Natural killer cell (primary cell): ENCODE data around the gene SHANK3. TPM values are rescaled to one million over a fixed set of nuclear protein-coding genes. Genes with fewer than 3 reads are reported as not detected.
"Not testable (repeated sequence)": the region's sequence is repeated elsewhere in the genome, so short reads cannot be mapped to it uniquely, and the experiment has no call there.

Source experiments
- ATAC-seq, 3 donors: fragments of 150-1000 bp in 2 of 3; fragments of 200-7000 bp in 1 of 3; cut with Tn5 transposase; 1 replicate in 1 of 3; 2 replicates in 2 of 3; pipeline ENCODE4 v1.10.0; 2021; ENCODE audit warnings: mild to moderate bottlenecking in 2 of 3, moderate library complexity in 2 of 3
- DNase-seq, 2 donors: peaks; one replicate each; pipeline versions ENCODE4 v3.0.0 to v3.0.0-alpha.2; 2013 to 2021; ENCODE audit warnings: mixed read lengths in 1 of 2
- H3K27ac ChIP-seq: one replicate; pipeline ENCODE4 v1.5.1; 2013; ENCODE audit warnings: mild to moderate bottlenecking, low read length
- H3K27me3 ChIP-seq: one replicate; pipeline ENCODE4 v1.6.1; 2013; ENCODE audit warnings: low read length; ENCODE audit not compliant: control insufficient read depth, insufficient read depth
- H3K36me3 ChIP-seq: one replicate; pipeline ENCODE4 v1.6.1; 2013; ENCODE audit warnings: low read length; ENCODE audit not compliant: control insufficient read depth, insufficient read depth
- H3K4me1 ChIP-seq: one replicate; pipeline ENCODE4 v1.6.1; 2013; ENCODE audit warnings: low read length; ENCODE audit not compliant: control insufficient read depth, insufficient read depth
- H3K4me3 ChIP-seq: one replicate; pipeline ENCODE4 v1.5.1; 2013; ENCODE audit warnings: low read length
- H3K9me3 ChIP-seq: one replicate; pipeline ENCODE4 v1.6.1; 2013; ENCODE audit warnings: low read length; ENCODE audit not compliant: control insufficient read depth, insufficient read depth
- H3K27ac Mint-ChIP-seq, 2 donors: one replicate each; pipeline ENCODE4 v1.8.0; 2022; ENCODE audit warnings: mild to moderate bottlenecking in 2 of 2, mixed read lengths in 2 of 2, moderate library complexity in 1 of 2
- H3K27me3 Mint-ChIP-seq, 2 donors: one replicate each; pipeline ENCODE4 v1.8.0; 2022; ENCODE audit warnings: low read depth in 2 of 2, mixed read lengths in 2 of 2
- H3K36me3 Mint-ChIP-seq: one replicate; pipeline ENCODE4 v1.8.0; 2022; ENCODE audit warnings: mixed read lengths
- H3K4me1 Mint-ChIP-seq, 2 donors: one replicate each; pipeline ENCODE4 v1.8.0; 2022; ENCODE audit warnings: mixed read lengths in 2 of 2
- H3K4me3 Mint-ChIP-seq: one replicate; pipeline ENCODE4 v1.8.0; 2022; ENCODE audit warnings: mild to moderate bottlenecking, moderate library complexity, mixed read lengths
- H3K9me3 Mint-ChIP-seq, 2 donors: one replicate each; pipeline ENCODE4 v1.8.0; 2022; ENCODE audit warnings: mixed read lengths in 2 of 2
- WGBS: methylation state at CpG from one replicate; pipeline ENCODE4 v1.1.7; 2013; ENCODE audit warnings: missing lambda C conversion rate; ENCODE audit not compliant: insufficient coverage; 5-methylcytosine and 5-hydroxymethylcytosine counted together
- intact Hi-C: fragments of 100-400 bp; cut with micrococcal nuclease; formaldehyde crosslinking; loops from one replicate; pipeline ENCODE4 v1.14.2; 2022
- total RNA-seq, 4 donors: library from RNA; stranded (reverse); fragments of 120-200 nt in 1 of 4; gene quantifications; one replicate each; pipeline versions ENCODE4 v1.2.3 to v1.2.4, GENCODE V29; 2013 to 2022
- TF ChIP-seq, protein P1 (sequence below): fragments of 200-600 bp; IDR thresholded peaks from one replicate; pipeline ENCODE4 v1.8.0; 2022; ENCODE audit warnings: antibody characterized with exemption

SHANK3 gene
- total RNA-seq, 3 donors from 2014 or later (not counting 1 experiment from before 2014, with no cell fraction given), result 0.07 TPM; not detected in 2

DNA sequence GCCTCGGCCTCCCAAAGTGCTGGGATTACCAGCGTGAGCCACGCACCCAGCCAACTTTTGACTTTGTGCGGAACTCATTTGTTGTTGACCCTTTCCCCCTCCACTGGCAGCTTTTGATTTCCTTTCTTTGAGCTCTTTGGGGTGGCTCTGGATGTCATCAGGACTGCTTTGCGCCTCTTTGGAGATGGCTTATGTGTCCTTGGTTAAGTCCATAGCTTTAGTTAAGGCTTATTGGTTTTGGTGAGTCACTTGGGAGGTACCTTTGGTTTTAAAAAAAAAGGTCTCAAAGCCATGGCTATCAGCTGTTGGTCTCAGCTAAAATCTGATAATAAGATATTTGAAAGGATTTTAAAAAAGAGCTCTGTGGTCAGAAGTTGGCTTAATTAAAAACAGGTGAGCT lies 39.5 kb upstream of the SHANK3 start:
- H3K36me3 ChIP-seq, result no peaks in the 10 kb centered on the region
- no peak for DNase-seq
- peaks cover 10% of the 10 kb centered on the region for H3K4me1 ChIP-seq
- H3K9me3 Mint-ChIP-seq, result peaks cover 0 to 3% of the 10 kb centered on the region in 2 donors
- H3K27ac ChIP-seq, result no peak overlapping the region
- TF ChIP-seq, protein P1, sequence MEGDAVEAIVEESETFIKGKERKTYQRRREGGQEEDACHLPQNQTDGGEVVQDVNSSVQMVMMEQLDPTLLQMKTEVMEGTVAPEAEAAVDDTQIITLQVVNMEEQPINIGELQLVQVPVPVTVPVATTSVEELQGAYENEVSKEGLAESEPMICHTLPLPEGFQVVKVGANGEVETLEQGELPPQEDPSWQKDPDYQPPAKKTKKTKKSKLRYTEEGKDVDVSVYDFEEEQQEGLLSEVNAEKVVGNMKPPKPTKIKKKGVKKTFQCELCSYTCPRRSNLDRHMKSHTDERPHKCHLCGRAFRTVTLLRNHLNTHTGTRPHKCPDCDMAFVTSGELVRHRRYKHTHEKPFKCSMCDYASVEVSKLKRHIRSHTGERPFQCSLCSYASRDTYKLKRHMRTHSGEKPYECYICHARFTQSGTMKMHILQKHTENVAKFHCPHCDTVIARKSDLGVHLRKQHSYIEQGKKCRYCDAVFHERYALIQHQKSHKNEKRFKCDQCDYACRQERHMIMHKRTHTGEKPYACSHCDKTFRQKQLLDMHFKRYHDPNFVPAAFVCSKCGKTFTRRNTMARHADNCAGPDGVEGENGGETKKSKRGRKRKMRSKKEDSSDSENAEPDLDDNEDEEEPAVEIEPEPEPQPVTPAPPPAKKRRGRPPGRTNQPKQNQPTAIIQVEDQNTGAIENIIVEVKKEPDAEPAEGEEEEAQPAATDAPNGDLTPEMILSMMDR, result no peak
- H3K4me3 ChIP-seq, result no peak overlapping the region
- 97% methylated on average over 5 of the region's 5 CpGs for WGBS
- H3K4me1 Mint-ChIP-seq, result peaks cover 18 to 20% of the 10 kb centered on the region in 2 donors
- intact Hi-C loops, result no loop called here
- no peaks in the 10 kb centered on the region for H3K36me3 Mint-ChIP-seq
- no peak overlapping the region for H3K4me3 Mint-ChIP-seq
- H3K27me3 Mint-ChIP-seq, result peaks cover 0 to 9% of the 10 kb centered on the region in 2 donors
- no peak overlapping the region for H3K27ac Mint-ChIP-seq
- H3K9me3 ChIP-seq, result no peaks in the 10 kb centered on the region
- H3K27me3 ChIP-seq, result no peaks in the 10 kb centered on the region
- ATAC-seq, result no peak

DNA sequence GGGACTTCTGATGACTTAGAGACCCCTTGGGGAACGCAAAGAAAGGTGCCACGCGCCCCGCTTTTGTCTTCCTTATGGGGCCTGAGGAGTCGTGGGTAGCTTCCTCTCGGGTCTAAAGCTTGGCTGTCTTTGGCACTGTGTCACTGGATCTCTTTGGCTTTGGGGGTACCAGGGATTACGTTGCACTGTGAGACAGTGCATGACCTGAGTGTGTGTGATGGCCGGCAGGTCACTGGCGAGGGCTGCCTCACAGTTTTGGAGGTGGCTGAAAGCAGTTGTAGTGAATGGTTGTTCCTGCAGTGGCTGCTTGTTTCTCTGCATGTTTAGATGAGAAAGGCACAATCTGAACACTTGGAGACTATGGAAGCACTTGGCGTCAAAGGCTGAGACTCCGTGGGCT lies 38.9 kb upstream of the SHANK3 start:
- H3K4me1 ChIP-seq, result peaks cover 4% of the 10 kb centered on the region
- Mint-ChIP-seq H3K36me3 (no peaks in the 10 kb centered on the region), H3K27ac (no peak overlapping the region), H3K9me3 (peaks cover 0 to 1% of the 10 kb centered on the region in 2 donors), H3K4me1 (peaks cover 12 to 14% of the 10 kb centered on the region in 2 donors), H3K4me3 (no peak overlapping the region), H3K27me3 (peaks cover 0 to 4% of the 10 kb centered on the region in 2 donors)
- WGBS, result 93% methylated on average over 11 of the region's 11 CpGs
- H3K4me3 ChIP-seq, result no peak overlapping the region
- intact Hi-C loops, result no loop called here
- H3K9me3 ChIP-seq, result no peaks in the 10 kb centered on the region
- DNase-seq (no peak), ATAC-seq (no peak)
- TF ChIP-seq, protein P1, result no peak
- H3K27me3 ChIP-seq, result no peaks in the 10 kb centered on the region
- no peak overlapping the region for H3K27ac ChIP-seq
- H3K36me3 ChIP-seq, result no peaks in the 10 kb centered on the region

DNA sequence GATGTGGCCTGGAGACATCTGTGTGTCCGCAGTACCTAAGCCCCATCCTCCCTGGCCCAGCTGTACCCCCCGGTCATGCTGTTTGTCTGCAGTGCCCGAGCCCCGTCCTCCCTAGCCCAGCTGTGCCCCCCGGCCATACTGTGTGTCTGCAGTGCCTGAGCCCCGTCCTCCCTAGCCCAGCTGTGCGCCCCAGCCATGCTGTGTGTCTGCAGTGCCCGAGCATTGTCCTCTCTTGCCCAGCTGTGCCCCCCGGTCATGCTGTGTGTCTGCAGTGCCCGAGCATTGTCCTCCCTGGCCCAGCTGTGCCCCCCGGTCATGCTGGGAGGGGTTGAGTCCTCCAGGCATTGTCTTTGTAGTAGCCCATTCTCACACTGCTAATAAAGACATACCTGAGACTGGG lies 37.0 kb upstream of the SHANK3 start:
- no peaks in the 10 kb centered on the region for H3K27me3 ChIP-seq
- no peak overlapping the region for H3K27ac ChIP-seq
- no peak for ATAC-seq
- no peak overlapping the region for H3K4me3 ChIP-seq
- Mint-ChIP-seq H3K4me3 (no peak overlapping the region), H3K9me3 (no peaks in the 10 kb centered on the region), H3K36me3 (no peaks in the 10 kb centered on the region), H3K4me1 (no peaks in the 10 kb centered on the region), H3K27ac (no peak overlapping the region), H3K27me3 (peaks cover 0 to 3% of the 10 kb centered on the region in 2 donors)
- no peaks in the 10 kb centered on the region for H3K4me1 ChIP-seq
- intact Hi-C loops, result no loop called here
- DNase-seq, result no peak
- H3K36me3 ChIP-seq, result no peaks in the 10 kb centered on the region
- H3K9me3 ChIP-seq, result no peaks in the 10 kb centered on the region
- TF ChIP-seq, protein P1, result no peak
- 96% methylated on average over 11 of the region's 11 CpGs for WGBS

DNA sequence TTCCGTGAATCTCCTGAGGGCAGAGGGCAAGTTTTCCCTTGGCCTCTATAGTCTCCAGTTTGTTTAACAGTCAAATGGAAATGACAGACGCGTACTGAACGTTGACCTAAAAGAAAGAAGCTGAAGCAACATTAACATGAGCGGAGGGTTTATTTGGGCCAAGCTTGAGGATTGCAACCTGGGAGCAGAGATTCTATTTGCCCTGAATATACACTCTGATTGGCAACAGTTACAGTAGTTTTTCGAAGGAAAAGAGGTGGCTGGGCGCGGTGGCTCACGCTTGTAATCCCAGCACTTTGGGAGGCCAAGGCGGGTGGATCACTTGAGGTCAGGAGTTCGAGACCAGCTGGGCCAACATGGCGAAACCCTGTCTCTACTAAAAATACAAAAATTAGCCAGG lies 32.3 kb upstream of the SHANK3 start:
- H3K27me3 ChIP-seq, H3K4me1 Mint-ChIP-seq, H3K9me3 ChIP-seq, H3K36me3 Mint-ChIP-seq, ATAC-seq, H3K9me3 Mint-ChIP-seq, H3K4me1 ChIP-seq, H3K27ac ChIP-seq, H3K27me3 Mint-ChIP-seq, DNase-seq, H3K4me3 Mint-ChIP-seq, H3K27ac Mint-ChIP-seq, intact Hi-C loops, H3K4me3 ChIP-seq, H3K36me3 ChIP-seq: not testable (repeated sequence)
- WGBS, result 94% methylated on average over 12 of the region's 12 CpGs
